ENCODE measurements around the gene LAMA5. TPM values are rescaled to one million over a fixed set of nuclear protein-coding genes. Genes with fewer than 3 reads are reported as not detected.

The LAMA5 gene
- total and polyA plus RNA-seq, 5 donors from 2014 or later, result 0.30 to 0.91 TPM; not detected in 3

GRCh38 chr20:62359043-62359490 is 8.0 kb downstream of the LAMA5 start:
- Histone ChIP-seq H3K27me3 (ENCODE audit: control insufficient read depth, insufficient read depth, low read length) (no peaks in the 10 kb centered on the region), H3K4me3 (ENCODE audit: low read depth, low read length) (no peak overlapping the region), H3K27ac (ENCODE audit: insufficient read depth, low read length, poor library complexity, severe bottlenecking) (no peak overlapping the region), H3K9me3 (ENCODE audit: control insufficient read depth in 2 of 2, low read length in 2 of 2) (no peaks in the 10 kb centered on the region), H3K4me1 (ENCODE audit: control insufficient read depth, insufficient read depth, low read length, poor library complexity, severe bottlenecking) (no peaks in the 10 kb centered on the region), H3K36me3 (ENCODE audit: control insufficient read depth, insufficient read depth, low read length) (no peaks in the 10 kb centered on the region)
- no peaks in the 10 kb centered on the region for H3K9me3 Mint-ChIP-seq
- DNase-seq (no peak), ATAC-seq (ENCODE audit: low read depth in 2 of 2) (no peak)
- peaks cover 9% of the 10 kb centered on the region for H3K27me3 Mint-ChIP-seq
- no peaks in the 10 kb centered on the region for H3K36me3 Mint-ChIP-seq
- H3K4me1 Mint-ChIP-seq, result no peaks in the 10 kb centered on the region
- H3K27ac Mint-ChIP-seq, result no peak overlapping the region
- H3K4me3 Mint-ChIP-seq, result no peak overlapping the region

DNA sequence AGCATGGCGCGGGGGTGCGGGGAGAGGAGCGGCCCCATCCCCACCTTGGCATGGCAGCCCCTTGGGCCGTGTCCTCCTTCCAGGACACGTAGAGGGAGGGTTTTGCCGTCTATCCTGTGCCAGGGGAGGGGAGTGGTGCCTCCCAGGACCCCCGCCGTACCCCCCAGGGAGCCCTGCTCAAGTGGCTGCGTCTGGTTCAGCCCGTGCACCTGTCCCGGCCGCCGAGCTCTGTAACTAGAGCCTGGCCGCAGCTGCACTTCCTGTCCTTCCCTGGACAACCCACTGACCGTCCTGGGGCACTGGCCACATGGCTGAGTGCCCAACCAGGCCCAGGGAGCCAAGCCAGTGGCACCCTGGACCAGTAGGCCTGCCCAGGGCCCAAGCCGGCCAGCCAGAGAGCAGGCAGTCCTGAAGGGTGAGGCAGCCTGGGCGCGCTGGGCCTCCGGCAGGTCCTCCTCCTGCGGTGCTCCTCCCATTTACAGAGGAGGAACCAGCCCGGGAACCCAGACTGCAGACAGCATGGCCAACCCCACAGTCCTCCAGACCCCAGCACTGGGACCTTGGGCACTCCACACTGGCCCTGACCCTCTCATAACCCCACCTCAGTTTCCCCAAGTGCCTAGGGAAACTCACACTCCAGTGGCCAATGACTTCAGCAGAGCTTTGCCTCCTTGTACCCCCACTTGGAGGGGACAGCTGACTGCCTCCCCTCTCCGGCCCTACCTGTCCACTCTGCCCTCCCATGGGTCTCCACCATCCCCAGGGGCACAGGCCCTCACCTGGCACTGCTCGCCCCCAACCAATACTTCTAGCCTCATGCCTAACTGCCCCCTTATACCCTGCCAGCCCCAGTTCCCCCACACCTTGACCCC is 8.7 kb downstream of the LAMA5 start:
- Mint-ChIP-seq H3K27me3 (peaks cover 6% of the 10 kb centered on the region), H3K36me3 (no peaks in the 10 kb centered on the region), H3K4me1 (no peaks in the 10 kb centered on the region), H3K27ac (no peak overlapping the region), H3K4me3 (no peak overlapping the region), H3K9me3 (no peaks in the 10 kb centered on the region)
- Histone ChIP-seq H3K36me3 (ENCODE audit: control insufficient read depth, insufficient read depth, low read length) (no peaks in the 10 kb centered on the region), H3K4me3 (ENCODE audit: low read depth, low read length) (no peak overlapping the region), H3K27ac (ENCODE audit: insufficient read depth, low read length, poor library complexity, severe bottlenecking) (no peak overlapping the region), H3K9me3 (ENCODE audit: control insufficient read depth in 2 of 2, low read length in 2 of 2) (no peaks in the 10 kb centered on the region), H3K27me3 (ENCODE audit: control insufficient read depth, insufficient read depth, low read length) (no peaks in the 10 kb centered on the region), H3K4me1 (ENCODE audit: control insufficient read depth, insufficient read depth, low read length, poor library complexity, severe bottlenecking) (no peaks in the 10 kb centered on the region)
- ATAC-seq (ENCODE audit: low read depth in 2 of 2), result no peak
- DNase-seq, result no peak

DNA sequence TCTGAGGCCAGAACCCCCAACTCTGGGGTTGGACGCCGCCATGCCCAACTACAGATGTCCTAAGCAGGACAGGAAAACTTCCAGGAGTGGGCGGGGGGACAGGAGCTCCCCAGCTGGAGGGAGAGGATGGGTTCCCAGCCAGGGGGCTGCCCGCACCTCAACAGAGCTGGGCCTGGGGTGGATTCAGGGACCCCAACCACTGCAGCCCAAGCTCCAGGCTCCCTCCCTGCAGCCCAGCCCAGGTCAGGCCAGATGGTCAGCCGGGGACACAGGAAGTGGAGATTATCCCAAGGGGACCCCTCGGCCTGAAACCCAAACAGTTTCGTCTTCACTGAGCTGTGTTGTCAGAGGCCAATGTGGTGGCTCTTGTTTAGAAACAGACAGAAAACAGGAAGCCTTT is 9.4 kb downstream of the LAMA5 start:
- no peaks in the 10 kb centered on the region for H3K4me1 ChIP-seq (ENCODE audit: control insufficient read depth, insufficient read depth, low read length, poor library complexity, severe bottlenecking)
- H3K9me3 ChIP-seq (ENCODE audit: control insufficient read depth in 2 of 2, low read length in 2 of 2), result no peaks in the 10 kb centered on the region
- no peaks in the 10 kb centered on the region for H3K36me3 ChIP-seq (ENCODE audit: control insufficient read depth, insufficient read depth, low read length)
- H3K9me3 Mint-ChIP-seq, result no peaks in the 10 kb centered on the region
- H3K27me3 ChIP-seq (ENCODE audit: control insufficient read depth, insufficient read depth, low read length), result no peaks in the 10 kb centered on the region
- H3K4me1 Mint-ChIP-seq, result no peaks in the 10 kb centered on the region
- H3K4me3 Mint-ChIP-seq, result no peak overlapping the region
- H3K27me3 Mint-ChIP-seq, result peaks cover 4% of the 10 kb centered on the region
- no peak for ATAC-seq (ENCODE audit: low read depth in 2 of 2)
- no peak overlapping the region for H3K27ac ChIP-seq (ENCODE audit: insufficient read depth, low read length, poor library complexity, severe bottlenecking)
- no peak overlapping the region for H3K27ac Mint-ChIP-seq
- H3K36me3 Mint-ChIP-seq, result no peaks in the 10 kb centered on the region
- no peak overlapping the region for H3K4me3 ChIP-seq (ENCODE audit: low read depth, low read length)
- DNase-seq, result no peak

DNA sequence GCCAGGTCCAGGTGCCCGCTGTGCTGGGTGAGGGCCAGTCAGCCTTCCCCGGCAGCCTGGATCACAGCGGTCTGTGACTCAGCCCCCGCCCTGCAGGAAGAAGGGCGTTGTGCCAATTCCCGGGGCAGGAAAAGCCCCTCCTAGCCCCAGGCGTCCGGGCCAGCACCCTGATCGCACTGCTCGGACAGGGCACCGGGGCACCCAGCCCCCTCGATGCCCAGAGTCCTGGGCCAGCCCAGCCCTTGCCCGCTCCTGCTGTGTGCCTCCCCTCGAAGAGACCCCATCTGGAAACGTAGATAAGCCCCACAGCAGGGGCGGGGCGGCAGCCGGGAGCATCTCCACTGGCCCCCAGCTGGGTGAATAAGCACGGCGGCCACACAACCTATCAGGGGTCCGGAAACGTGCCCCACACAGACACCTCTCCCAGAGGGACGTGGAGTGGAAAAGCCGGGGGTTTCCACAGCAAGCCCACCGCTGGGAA is 9.9 kb downstream of the LAMA5 start:
- no peak for DNase-seq
- Mint-ChIP-seq H3K27me3 (no peaks in the 10 kb centered on the region), H3K36me3 (no peaks in the 10 kb centered on the region), H3K27ac (no peak overlapping the region), H3K9me3 (no peaks in the 10 kb centered on the region), H3K4me3 (no peak overlapping the region), H3K4me1 (no peaks in the 10 kb centered on the region)
- no peak overlapping the region for H3K4me3 ChIP-seq (ENCODE audit: low read depth, low read length)
- no peak overlapping the region for H3K27ac ChIP-seq (ENCODE audit: insufficient read depth, low read length, poor library complexity, severe bottlenecking)
- no peaks in the 10 kb centered on the region for H3K4me1 ChIP-seq (ENCODE audit: control insufficient read depth, insufficient read depth, low read length, poor library complexity, severe bottlenecking)
- no peaks in the 10 kb centered on the region for H3K36me3 ChIP-seq (ENCODE audit: control insufficient read depth, insufficient read depth, low read length)
- no peaks in the 10 kb centered on the region for H3K27me3 ChIP-seq (ENCODE audit: control insufficient read depth, insufficient read depth, low read length)
- ATAC-seq (ENCODE audit: low read depth in 2 of 2), result no peak
- H3K9me3 ChIP-seq (ENCODE audit: control insufficient read depth in 2 of 2, low read length in 2 of 2), result no peaks in the 10 kb centered on the region

DNA sequence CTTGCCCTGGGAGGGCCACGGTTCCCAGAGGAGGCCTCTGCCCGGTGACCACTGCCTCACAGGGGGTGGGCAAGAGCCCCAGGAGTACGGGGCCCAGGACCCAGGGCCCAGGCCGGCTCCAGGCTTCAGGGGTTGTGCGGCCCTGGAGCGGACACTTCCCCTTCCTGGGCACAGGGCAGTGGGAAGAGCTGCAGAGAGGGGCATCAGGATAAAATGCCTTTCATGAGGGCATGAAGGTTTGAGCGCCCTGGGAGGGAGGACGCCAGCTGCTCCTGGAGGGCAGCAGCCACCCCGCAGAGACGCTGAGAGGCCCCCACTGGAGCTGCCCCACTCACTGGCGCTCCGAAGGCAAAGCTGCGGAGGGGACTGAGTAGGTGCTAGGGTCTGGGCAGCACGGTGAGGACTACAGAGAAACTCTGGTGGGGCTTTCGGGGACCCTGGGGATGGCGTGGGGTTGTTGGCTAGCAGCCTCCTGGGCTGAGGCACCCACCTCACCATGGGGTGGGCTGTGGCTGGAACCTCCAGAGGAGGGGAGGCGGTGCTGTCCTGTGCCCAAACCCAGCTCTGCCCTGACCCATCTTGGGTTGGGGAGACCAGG is 10.4 kb downstream of the LAMA5 start:
- ATAC-seq (ENCODE audit: low read depth in 2 of 2), result no peak
- Histone ChIP-seq H3K27ac (ENCODE audit: insufficient read depth, low read length, poor library complexity, severe bottlenecking) (no peak overlapping the region), H3K4me3 (ENCODE audit: low read depth, low read length) (no peak overlapping the region), H3K27me3 (ENCODE audit: control insufficient read depth, insufficient read depth, low read length) (no peaks in the 10 kb centered on the region), H3K4me1 (ENCODE audit: control insufficient read depth, insufficient read depth, low read length, poor library complexity, severe bottlenecking) (no peaks in the 10 kb centered on the region), H3K9me3 (ENCODE audit: control insufficient read depth in 2 of 2, low read length in 2 of 2) (no peaks in the 10 kb centered on the region), H3K36me3 (ENCODE audit: control insufficient read depth, insufficient read depth, low read length) (no peaks in the 10 kb centered on the region)
- H3K4me3 Mint-ChIP-seq, result no peak overlapping the region
- H3K4me1 Mint-ChIP-seq, result no peaks in the 10 kb centered on the region
- no peaks in the 10 kb centered on the region for H3K36me3 Mint-ChIP-seq
- H3K27ac Mint-ChIP-seq, result no peak overlapping the region
- no peaks in the 10 kb centered on the region for H3K27me3 Mint-ChIP-seq
- no peaks in the 10 kb centered on the region for H3K9me3 Mint-ChIP-seq
- DNase-seq, result no peak

- no peaks in the 10 kb centered on the region for H3K4me1 ChIP-seq (ENCODE audit: control insufficient read depth, insufficient read depth, low read length, poor library complexity, severe bottlenecking)
- H3K36me3 Mint-ChIP-seq, result no peaks in the 10 kb centered on the region
- H3K27me3 Mint-ChIP-seq, result no peaks in the 10 kb centered on the region
- H3K4me1 Mint-ChIP-seq, result no peaks in the 10 kb centered on the region
- no peaks in the 10 kb centered on the region for H3K27me3 ChIP-seq (ENCODE audit: control insufficient read depth, insufficient read depth, low read length)
- ATAC-seq (ENCODE audit: low read depth in 2 of 2) (no peak), DNase-seq (no peak)
- H3K9me3 Mint-ChIP-seq, result no peaks in the 10 kb centered on the region
- H3K4me3 ChIP-seq (ENCODE audit: low read depth, low read length), result no peak overlapping the region
- no peaks in the 10 kb centered on the region for H3K9me3 ChIP-seq (ENCODE audit: control insufficient read depth in 2 of 2, low read length in 2 of 2)
- H3K27ac Mint-ChIP-seq, result no peak overlapping the region
- no peak overlapping the region for H3K4me3 Mint-ChIP-seq
- H3K27ac ChIP-seq (ENCODE audit: insufficient read depth, low read length, poor library complexity, severe bottlenecking), result no peak overlapping the region
- no peaks in the 10 kb centered on the region for H3K36me3 ChIP-seq (ENCODE audit: control insufficient read depth, insufficient read depth, low read length)
Observed at GRCh38 chr20:62355878-62356588, 11.1 kb downstream of the LAMA5 start.

GRCh38 chr20:62355516-62355877 is 11.6 kb downstream of the LAMA5 start:
- H3K4me1 ChIP-seq (ENCODE audit: control insufficient read depth, insufficient read depth, low read length, poor library complexity, severe bottlenecking), result no peaks in the 10 kb centered on the region
- ATAC-seq (ENCODE audit: low read depth in 2 of 2), result no peak
- H3K36me3 ChIP-seq (ENCODE audit: control insufficient read depth, insufficient read depth, low read length), result no peaks in the 10 kb centered on the region
- Mint-ChIP-seq H3K9me3 (no peaks in the 10 kb centered on the region), H3K27ac (no peak overlapping the region), H3K4me3 (no peak overlapping the region), H3K36me3 (no peaks in the 10 kb centered on the region), H3K4me1 (no peaks in the 10 kb centered on the region), H3K27me3 (no peaks in the 10 kb centered on the region)
- no peak overlapping the region for H3K4me3 ChIP-seq (ENCODE audit: low read depth, low read length)
- H3K27me3 ChIP-seq (ENCODE audit: control insufficient read depth, insufficient read depth, low read length), result no peaks in the 10 kb centered on the region
- no peak for DNase-seq
- no peak overlapping the region for H3K27ac ChIP-seq (ENCODE audit: insufficient read depth, low read length, poor library complexity, severe bottlenecking)
- H3K9me3 ChIP-seq (ENCODE audit: control insufficient read depth in 2 of 2, low read length in 2 of 2), result no peaks in the 10 kb centered on the region

Measured in CD4-positive, CD25-positive, alpha-beta regulatory T cell (primary cell).